CD4-positive, alpha-beta T cell (primary cell): ENCODE measurements around the gene MYO7B. TPM values are rescaled to one million over a fixed set of nuclear protein-coding genes. Genes with fewer than 3 reads are reported as not detected.

ENCODE experiments used
- ATAC-seq: fragments of 200-7000 bp; cut with Tn5 transposase; one replicate; pipeline ENCODE4 v1.10.0; 2022; ENCODE audit warnings: mild to moderate bottlenecking; ENCODE audit not compliant: poor library complexity
- CTCF ChIA-PET: fragments of 350-600 bp; sonication (Branson Sonifier 250); formaldehyde crosslinking; loops from one replicate; lab custom pipeline; 2021; ENCODE audit warnings: antibody characterized with exemption, inconsistent platforms; lab: Charles Lee
- POLR2A ChIA-PET: fragments of 350-600 bp; sonication (Branson Sonifier 250); formaldehyde crosslinking; loops from one replicate; lab custom pipeline; 2021; ENCODE audit warnings: antibody characterized with exemption, inconsistent platforms; lab: Charles Lee
- DNase-seq, 14 experiments: peaks; one replicate each; pipeline ENCODE4 v3.0.0-alpha.2; 2013 to 2020; ENCODE audit warnings: mixed read lengths in 2 of 14
- H3K27ac ChIP-seq, 2 donors: one replicate each; pipeline versions ENCODE4 v1.5.1 to v1.7.0; 2013; ENCODE audit warnings: low read length in 2 of 2, low read depth in 1 of 2, mild to moderate bottlenecking in 1 of 2
- H3K27me3 ChIP-seq, 2 experiments: 1 replicate in 1 of 2; 2 replicates in 1 of 2; pipeline versions ENCODE4 v1.6.1 to v1.7.0; 2013; ENCODE audit warnings: low read length in 2 of 2, control low read depth in 1 of 2, mild to moderate bottlenecking in 1 of 2, moderate library complexity in 1 of 2; ENCODE audit not compliant: insufficient read depth in 2 of 2, control insufficient read depth in 1 of 2
- H3K36me3 ChIP-seq: one replicate; pipeline ENCODE4 v1.6.1; 2013; ENCODE audit warnings: low read length, control low read depth; ENCODE audit not compliant: insufficient read depth
- H3K4me1 ChIP-seq: one replicate; pipeline ENCODE4 v1.6.1; 2013; ENCODE audit warnings: low read length, control low read depth; ENCODE audit not compliant: insufficient read depth
- H3K4me3 ChIP-seq: one replicate; pipeline ENCODE4 v1.5.1; 2013; ENCODE audit warnings: mild to moderate bottlenecking, low read length, moderate library complexity
- H3K9me3 ChIP-seq, 2 experiments: 1 replicate in 1 of 2; 2 replicates in 1 of 2; pipeline versions ENCODE4 v1.6.1 to v1.7.0; 2013; ENCODE audit warnings: low read length in 2 of 2, mild to moderate bottlenecking in 2 of 2, control low read depth in 1 of 2, moderate library complexity in 1 of 2; ENCODE audit not compliant: control insufficient read depth in 1 of 2, insufficient read depth in 1 of 2
- H3K27ac Mint-ChIP-seq: one replicate; pipeline ENCODE4 v1.8.0; 2020; ENCODE audit warnings: mixed read lengths
- H3K27me3 Mint-ChIP-seq: one replicate; pipeline ENCODE4 v1.8.0; 2021; ENCODE audit warnings: mixed read lengths
- H3K36me3 Mint-ChIP-seq: one replicate; pipeline ENCODE4 v1.8.0; 2021; ENCODE audit warnings: low read depth, mixed read lengths
- H3K4me1 Mint-ChIP-seq: one replicate; pipeline ENCODE4 v1.8.0; 2021; ENCODE audit warnings: low read depth, mixed read lengths
- H3K4me3 Mint-ChIP-seq: one replicate; pipeline ENCODE4 v1.8.0; 2020; ENCODE audit warnings: mild to moderate bottlenecking, mixed read lengths
- H3K9me3 Mint-ChIP-seq: one replicate; pipeline ENCODE4 v1.8.0; 2020; ENCODE audit warnings: mixed read lengths
- intact Hi-C, 2 experiments: fragments of 100-400 bp; cut with DNase I in 1 of 2; cut with micrococcal nuclease in 1 of 2; formaldehyde crosslinking; loops; one replicate each; pipeline versions ENCODE4 v1.15.1 to v1.9.0; 2023 to 2025; cut with DNase I, micrococcal nuclease
- total RNA-seq, 174 experiments: library from RNA in 2 of 174; stranded (reverse) in 2 of 174; gene quantifications; one replicate each; pipeline ENCODE4 v1.2.3 and lab custom pipeline; 2021 to 2026
- TF ChIP-seq, protein P1 (sequence below): fragments of 200-600 bp; IDR thresholded peaks from one replicate; pipeline ENCODE4 v1.8.0; 2022; ENCODE audit warnings: antibody characterized with exemption, mild to moderate bottlenecking

Gene MYO7B
- total RNA-seq, 2 experiments from 2014 or later: 0.05 to 0.14 TPM

DNA sequence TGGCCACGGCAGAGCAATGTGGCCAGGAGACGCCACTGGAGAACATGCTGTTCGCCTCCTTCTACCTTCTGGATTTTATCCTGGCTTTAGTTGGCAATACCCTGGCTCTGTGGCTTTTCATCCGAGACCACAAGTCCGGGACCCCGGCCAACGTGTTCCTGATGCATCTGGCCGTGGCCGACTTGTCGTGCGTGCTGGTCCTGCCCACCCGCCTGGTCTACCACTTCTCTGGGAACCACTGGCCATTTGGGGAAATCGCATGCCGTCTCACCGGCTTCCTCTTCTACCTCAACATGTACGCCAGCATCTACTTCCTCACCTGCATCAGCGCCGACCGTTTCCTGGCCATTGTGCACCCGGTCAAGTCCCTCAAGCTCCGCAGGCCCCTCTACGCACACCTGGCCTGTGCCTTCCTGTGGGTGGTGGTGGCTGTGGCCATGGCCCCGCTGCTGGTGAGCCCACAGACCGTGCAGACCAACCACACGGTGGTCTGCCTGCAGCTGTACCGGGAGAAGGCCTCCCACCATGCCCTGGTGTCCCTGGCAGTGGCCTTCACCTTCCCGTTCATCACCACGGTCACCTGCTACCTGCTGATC lies 115.4 kb downstream of the MYO7B start:
- TF ChIP-seq, protein P1, sequence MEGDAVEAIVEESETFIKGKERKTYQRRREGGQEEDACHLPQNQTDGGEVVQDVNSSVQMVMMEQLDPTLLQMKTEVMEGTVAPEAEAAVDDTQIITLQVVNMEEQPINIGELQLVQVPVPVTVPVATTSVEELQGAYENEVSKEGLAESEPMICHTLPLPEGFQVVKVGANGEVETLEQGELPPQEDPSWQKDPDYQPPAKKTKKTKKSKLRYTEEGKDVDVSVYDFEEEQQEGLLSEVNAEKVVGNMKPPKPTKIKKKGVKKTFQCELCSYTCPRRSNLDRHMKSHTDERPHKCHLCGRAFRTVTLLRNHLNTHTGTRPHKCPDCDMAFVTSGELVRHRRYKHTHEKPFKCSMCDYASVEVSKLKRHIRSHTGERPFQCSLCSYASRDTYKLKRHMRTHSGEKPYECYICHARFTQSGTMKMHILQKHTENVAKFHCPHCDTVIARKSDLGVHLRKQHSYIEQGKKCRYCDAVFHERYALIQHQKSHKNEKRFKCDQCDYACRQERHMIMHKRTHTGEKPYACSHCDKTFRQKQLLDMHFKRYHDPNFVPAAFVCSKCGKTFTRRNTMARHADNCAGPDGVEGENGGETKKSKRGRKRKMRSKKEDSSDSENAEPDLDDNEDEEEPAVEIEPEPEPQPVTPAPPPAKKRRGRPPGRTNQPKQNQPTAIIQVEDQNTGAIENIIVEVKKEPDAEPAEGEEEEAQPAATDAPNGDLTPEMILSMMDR: no peak
- no peak overlapping the region for H3K27ac Mint-ChIP-seq
- H3K9me3 Mint-ChIP-seq: no peaks in the 10 kb centered on the region
- H3K4me3 Mint-ChIP-seq: no peak overlapping the region
- intact Hi-C loops: no loop called here
- no peak for ATAC-seq
- Histone ChIP-seq H3K27ac (no peak overlapping the region), H3K4me3 (no peak overlapping the region), H3K27me3 (no peaks in the 10 kb centered on the region), H3K9me3 (no peaks in the 10 kb centered on the region), H3K36me3 (no peaks in the 10 kb centered on the region), H3K4me1 (peaks cover 20% of the 10 kb centered on the region)
- CTCF ChIA-PET: interaction anchor here (5.0 kb wide), 1 partner anchor 60 kb away, joined by 78 read pairs; no protein-coding TSS in a partner anchor
- H3K36me3 Mint-ChIP-seq: no peaks in the 10 kb centered on the region
- DNase-seq: no peak
- POLR2A ChIA-PET: interaction anchor here (2.9 to 3.1 kb wide), 2 partner anchors 51 to 59 kb away, joined by 10 to 20 read pairs; partner anchors contain the start of gene SFT2D3
- peaks cover 30% of the 10 kb centered on the region for H3K4me1 Mint-ChIP-seq
- no peaks in the 10 kb centered on the region for H3K27me3 Mint-ChIP-seq

DNA sequence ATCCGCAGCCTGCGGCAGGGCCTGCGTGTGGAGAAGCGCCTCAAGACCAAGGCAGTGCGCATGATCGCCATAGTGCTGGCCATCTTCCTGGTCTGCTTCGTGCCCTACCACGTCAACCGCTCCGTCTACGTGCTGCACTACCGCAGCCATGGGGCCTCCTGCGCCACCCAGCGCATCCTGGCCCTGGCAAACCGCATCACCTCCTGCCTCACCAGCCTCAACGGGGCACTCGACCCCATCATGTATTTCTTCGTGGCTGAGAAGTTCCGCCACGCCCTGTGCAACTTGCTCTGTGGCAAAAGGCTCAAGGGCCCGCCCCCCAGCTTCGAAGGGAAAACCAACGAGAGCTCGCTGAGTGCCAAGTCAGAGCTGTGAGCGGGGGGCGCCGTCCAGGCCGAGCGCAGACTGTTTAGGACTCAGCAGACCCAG lies 115.9 kb downstream of the MYO7B start:
- TF ChIP-seq, protein P1: no peak
- no peaks in the 10 kb centered on the region for H3K27me3 ChIP-seq
- H3K9me3 ChIP-seq: no peaks in the 10 kb centered on the region
- H3K4me3 ChIP-seq: no peak overlapping the region
- ChIA-PET CTCF (interaction anchor here (5.0 kb wide), 1 partner anchor 60 kb away, joined by 78 read pairs; no protein-coding TSS in a partner anchor), POLR2A (no interaction called here)
- peaks cover 30% of the 10 kb centered on the region for H3K4me1 Mint-ChIP-seq
- no peaks in the 10 kb centered on the region for H3K9me3 Mint-ChIP-seq
- H3K36me3 Mint-ChIP-seq: no peaks in the 10 kb centered on the region
- no peak overlapping the region for H3K27ac ChIP-seq
- H3K4me1 ChIP-seq: peaks cover 17% of the 10 kb centered on the region
- DNase-seq (no peak), ATAC-seq (no peak)
- intact Hi-C loops: no loop called here
- no peak overlapping the region for H3K4me3 Mint-ChIP-seq
- no peaks in the 10 kb centered on the region for H3K36me3 ChIP-seq
- H3K27me3 Mint-ChIP-seq: no peaks in the 10 kb centered on the region
- H3K27ac Mint-ChIP-seq: no peak overlapping the region

DNA sequence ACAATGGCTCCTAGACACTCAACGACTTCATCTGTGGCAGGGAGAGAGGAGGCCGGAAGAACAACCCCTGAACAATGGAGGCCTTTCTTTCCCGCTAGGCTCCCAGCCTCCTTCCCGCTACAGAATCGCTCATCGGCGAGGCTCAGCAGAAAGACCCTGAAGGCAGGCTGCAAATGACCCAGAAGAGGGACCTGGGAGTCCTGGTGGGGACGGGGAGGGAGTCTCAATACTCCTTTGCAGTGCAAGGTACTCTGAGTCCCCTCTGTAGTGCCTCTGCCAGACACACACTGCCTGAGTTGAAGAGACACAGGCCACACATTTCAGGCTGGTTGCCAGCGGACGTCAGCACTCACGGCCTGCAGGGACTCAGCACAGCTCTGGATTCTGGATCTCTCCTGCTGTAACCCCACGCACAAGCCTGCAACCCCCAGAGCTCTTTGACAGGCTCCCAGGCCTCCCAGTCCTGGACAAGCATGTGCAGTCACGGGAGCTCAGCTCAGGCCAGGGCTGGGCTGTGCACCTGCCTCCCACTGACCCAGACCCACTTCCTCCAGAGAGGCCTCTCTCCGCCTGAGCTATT lies 116.6 kb downstream of the MYO7B start:
- no peaks in the 10 kb centered on the region for H3K27me3 Mint-ChIP-seq
- TF ChIP-seq, protein P1: no peak
- ATAC-seq (no peak), DNase-seq (no peak)
- no peak overlapping the region for H3K4me3 Mint-ChIP-seq
- H3K27ac Mint-ChIP-seq: no peak overlapping the region
- H3K4me1 Mint-ChIP-seq: peaks cover 25% of the 10 kb centered on the region
- H3K36me3 Mint-ChIP-seq: no peaks in the 10 kb centered on the region
- Histone ChIP-seq H3K36me3 (no peaks in the 10 kb centered on the region), H3K4me1 (peaks cover 11% of the 10 kb centered on the region), H3K27me3 (no peaks in the 10 kb centered on the region), H3K4me3 (no peak overlapping the region), H3K27ac (no peak overlapping the region), H3K9me3 (no peaks in the 10 kb centered on the region)
- CTCF ChIA-PET: interaction anchor here (2.4 kb wide), 1 partner anchor 60 kb away, joined by 9 read pairs; no protein-coding TSS in a partner anchor
- intact Hi-C loops: no loop called here
- POLR2A ChIA-PET: no interaction called here
- no peaks in the 10 kb centered on the region for H3K9me3 Mint-ChIP-seq
